WTC11 (cell line): ENCODE results near the gene BAG2. TPM values are rescaled to one million over a fixed set of nuclear protein-coding genes. Genes with fewer than 3 reads are reported as not detected.

Experiments used
- ATAC-seq: fragments of 200-7000 bp; cut with Tn5 transposase; 2 replicates; pipeline ENCODE4 v1.10.0; 2021; ENCODE audit warnings: mild to moderate bottlenecking, moderate library complexity
- CTCF ChIA-PET: fragments of 300-600 bp; sonication (Branson Sonifier 250); formaldehyde crosslinking; loops from one replicate; lab custom pipeline; 2021; ENCODE audit warnings: antibody characterized with exemption; lab: Charles Lee
- POLR2A ChIA-PET: fragments of 350-600 bp; sonication (Branson Sonifier 250); formaldehyde crosslinking; loops from one replicate; lab custom pipeline; 2021; ENCODE audit warnings: antibody characterized with exemption; lab: Charles Lee
- DNase-seq: peaks from one replicate; pipeline ENCODE4 v3.0.0; 2021; ENCODE audit warnings: low spot score
- H3K27ac Mint-ChIP-seq: 2 replicates; pipeline ENCODE4 v1.8.0; 2021; ENCODE audit warnings: mixed read lengths
- H3K27me3 Mint-ChIP-seq: 2 replicates; pipeline ENCODE4 v1.8.0; 2021; ENCODE audit warnings: low read depth, mild to moderate bottlenecking, moderate library complexity, mixed read lengths
- H3K36me3 Mint-ChIP-seq: 2 replicates; pipeline ENCODE4 v1.8.0; 2021; ENCODE audit warnings: mixed read lengths
- H3K4me1 Mint-ChIP-seq: 2 replicates; pipeline ENCODE4 v1.8.0; 2022; ENCODE audit warnings: mixed read lengths
- H3K4me3 Mint-ChIP-seq: 2 replicates; pipeline ENCODE4 v1.8.0; 2021; ENCODE audit warnings: mild to moderate bottlenecking, moderate library complexity, mixed read lengths
- H3K9me3 Mint-ChIP-seq: 2 replicates; pipeline ENCODE4 v1.8.0; 2021; ENCODE audit warnings: mixed read lengths
- AFF4 ChIP-seq: sonication (generic); formaldehyde crosslinking; IDR thresholded peaks from 2 replicates; pipeline ENCODE4 v1.8.1; 2023; ENCODE audit warnings: mild to moderate bottlenecking, missing genetic modification reagents, borderline replicate concordance
- ELF4 ChIP-seq: sonication (generic); formaldehyde crosslinking; IDR thresholded peaks from 2 replicates; pipeline ENCODE4 v1.8.1; 2022; ENCODE audit warnings: low read depth, mild to moderate bottlenecking, moderate library complexity, missing genetic modification reagents
- EMX1 ChIP-seq: fragments of 250-450 bp; sonication (Bioruptor Pico); IDR thresholded peaks from 2 replicates; pipeline ENCODE4 v1.8.0; 2021; ENCODE audit warnings: mild to moderate bottlenecking
- ETV6 ChIP-seq: sonication (generic); formaldehyde crosslinking; IDR thresholded peaks from 2 replicates; pipeline ENCODE4 v1.8.1; 2022; ENCODE audit warnings: mild to moderate bottlenecking, missing genetic modification reagents
- FOXP1 ChIP-seq: sonication (generic); formaldehyde crosslinking; IDR thresholded peaks from 2 replicates; pipeline ENCODE4 v1.8.0; 2022; ENCODE audit warnings: missing genetic modification reagents, mild to moderate bottlenecking, moderate library complexity, borderline replicate concordance
- MXD4 ChIP-seq: fragments of 250-450 bp; sonication (Bioruptor Pico); IDR thresholded peaks from 2 replicates; pipeline ENCODE4 v1.8.0; 2021; ENCODE audit warnings: mild to moderate bottlenecking, moderate library complexity, borderline replicate concordance
- NR3C1 ChIP-seq: sonication (generic); formaldehyde crosslinking; conservative IDR thresholded peaks from 2 replicates; pipeline ENCODE4 v1.8.1; 2023; ENCODE audit warnings: low read depth, mild to moderate bottlenecking, missing genetic modification reagents
- OVOL2 ChIP-seq: fragments of 250-450 bp; sonication (Bioruptor Pico); IDR thresholded peaks from 2 replicates; pipeline ENCODE4 v1.9.0; 2021; ENCODE audit warnings: mild to moderate bottlenecking, borderline replicate concordance
- PRRX2 ChIP-seq: fragments of 250-450 bp; sonication (Bioruptor Pico); IDR thresholded peaks from 2 replicates; pipeline ENCODE4 v1.8.0; 2021; ENCODE audit warnings: mild to moderate bottlenecking
- SOX15 ChIP-seq: fragments of 250-450 bp; sonication (Bioruptor Pico); IDR thresholded peaks from 2 replicates; pipeline ENCODE4 v1.9.0; 2021; ENCODE audit warnings: mild to moderate bottlenecking
- TEAD4 ChIP-seq: sonication (generic); formaldehyde crosslinking; IDR thresholded peaks from 2 replicates; pipeline ENCODE4 v1.8.0; 2022; ENCODE audit warnings: mild to moderate bottlenecking, missing genetic modification reagents
- ZBTB43 ChIP-seq: sonication (generic); formaldehyde crosslinking; IDR thresholded peaks from 2 replicates; pipeline ENCODE4 v1.8.1; 2023; ENCODE audit warnings: mild to moderate bottlenecking, missing genetic modification reagents
- ZMAT4 ChIP-seq: fragments of 250-450 bp; sonication (Bioruptor Pico); IDR thresholded peaks from 2 replicates; pipeline ENCODE4 v1.9.0; 2021; ENCODE audit warnings: mild to moderate bottlenecking
- ZNF263 ChIP-seq: sonication (generic); formaldehyde crosslinking; IDR thresholded peaks from 2 replicates; pipeline ENCODE4 v1.8.1; 2022; ENCODE audit warnings: low read depth, mild to moderate bottlenecking, moderate library complexity, missing genetic modification reagents
- ZNF671 ChIP-seq: fragments of 250-450 bp; sonication (Bioruptor Pico); IDR thresholded peaks from 2 replicates; pipeline ENCODE4 v1.8.0; 2021; ENCODE audit warnings: mild to moderate bottlenecking
- total RNA-seq: library from RNA; stranded (reverse); gene quantifications from 3 replicates; pipeline ENCODE4 v1.2.3, GENCODE V29; 2021
- TF ChIP-seq, protein P1 (sequence below): sonication (generic); formaldehyde crosslinking; conservative IDR thresholded peaks from 2 replicates; pipeline ENCODE4 v1.8.1; 2022; ENCODE audit warnings: mild to moderate bottlenecking, missing genetic modification reagents
- TF ChIP-seq, protein P2 (sequence below): sonication (generic); formaldehyde crosslinking; IDR thresholded peaks from 2 replicates; pipeline ENCODE4 v1.8.0; 2022; ENCODE audit warnings: missing genetic modification reagents
- TF ChIP-seq, protein P3 (sequence below): sonication (generic); formaldehyde crosslinking; IDR thresholded peaks from 2 replicates; pipeline ENCODE4 v1.8.0; 2023; ENCODE audit warnings: missing genetic modification reagents
- TF ChIP-seq, protein P4 (sequence below): sonication (generic); formaldehyde crosslinking; IDR thresholded peaks from 2 replicates; pipeline ENCODE4 v1.8.1; 2022; ENCODE audit warnings: missing genetic modification reagents, borderline replicate concordance
- TF ChIP-seq, protein P5 (sequence below): sonication (generic); formaldehyde crosslinking; IDR thresholded peaks from 2 replicates; pipeline ENCODE4 v1.8.1; 2023; ENCODE audit warnings: mild to moderate bottlenecking, missing genetic modification reagents, moderate library complexity

Gene BAG2
- total RNA-seq, 1 experiment from 2014 or later, result 8.0 TPM

DNA sequence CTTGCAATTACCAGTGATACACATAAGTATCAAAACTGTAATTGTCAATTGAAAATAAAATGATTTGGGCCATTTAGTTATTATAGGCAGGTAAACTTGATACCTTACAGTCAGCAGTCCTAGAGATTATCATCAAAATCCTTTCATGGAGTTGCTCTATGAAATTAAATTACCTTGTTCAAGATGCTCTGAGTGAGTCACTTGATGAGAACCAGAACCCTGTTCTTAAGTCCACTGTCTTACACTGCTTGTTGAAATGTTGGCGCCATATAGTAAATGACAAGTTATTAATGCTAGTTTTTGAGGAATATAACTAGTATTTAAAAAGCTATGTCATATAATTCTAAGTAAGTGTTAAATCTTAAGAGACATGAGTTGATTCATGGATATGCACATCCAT, 37.2 kb upstream of the BAG2 start:
- no peak for DNase-seq
- ChIA-PET CTCF (interaction anchor here (1.4 kb wide), 1 partner anchor 207 kb away, joined by 4 read pairs; no protein-coding TSS in a partner anchor), POLR2A (no interaction called here)
- Mint-ChIP-seq H3K27ac (no peak overlapping the region), H3K27me3 (no peaks in the 10 kb centered on the region), H3K4me3 (no peak overlapping the region), H3K9me3 (no peaks in the 10 kb centered on the region), H3K36me3 (peaks cover 19% of the 10 kb centered on the region; the same call in 1 of the 2 replicates), H3K4me1 (no peaks in the 10 kb centered on the region)
- no peak for TF ChIP-seq ZBTB43 (CRISPR knock-in tag)
- TF ChIP-seq ELF4 (CRISPR knock-in tag), result no peak
- TF ChIP-seq ETV6 (CRISPR knock-in tag), result no peak
- no peak for TF ChIP-seq EMX1
- TF ChIP-seq, protein P1, sequence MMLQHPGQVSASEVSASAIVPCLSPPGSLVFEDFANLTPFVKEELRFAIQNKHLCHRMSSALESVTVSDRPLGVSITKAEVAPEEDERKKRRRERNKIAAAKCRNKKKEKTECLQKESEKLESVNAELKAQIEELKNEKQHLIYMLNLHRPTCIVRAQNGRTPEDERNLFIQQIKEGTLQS (CRISPR knock-in tag), result no peak
- no peak for TF ChIP-seq MXD4
- TF ChIP-seq ZMAT4 (CRISPR knock-in tag), result no peak
- no peak for TF ChIP-seq TEAD4 (CRISPR knock-in tag)
- no peak for TF ChIP-seq ZNF671 (CRISPR knock-in tag)
- TF ChIP-seq FOXP1 (CRISPR knock-in tag), result no peak
- TF ChIP-seq, protein P2, sequence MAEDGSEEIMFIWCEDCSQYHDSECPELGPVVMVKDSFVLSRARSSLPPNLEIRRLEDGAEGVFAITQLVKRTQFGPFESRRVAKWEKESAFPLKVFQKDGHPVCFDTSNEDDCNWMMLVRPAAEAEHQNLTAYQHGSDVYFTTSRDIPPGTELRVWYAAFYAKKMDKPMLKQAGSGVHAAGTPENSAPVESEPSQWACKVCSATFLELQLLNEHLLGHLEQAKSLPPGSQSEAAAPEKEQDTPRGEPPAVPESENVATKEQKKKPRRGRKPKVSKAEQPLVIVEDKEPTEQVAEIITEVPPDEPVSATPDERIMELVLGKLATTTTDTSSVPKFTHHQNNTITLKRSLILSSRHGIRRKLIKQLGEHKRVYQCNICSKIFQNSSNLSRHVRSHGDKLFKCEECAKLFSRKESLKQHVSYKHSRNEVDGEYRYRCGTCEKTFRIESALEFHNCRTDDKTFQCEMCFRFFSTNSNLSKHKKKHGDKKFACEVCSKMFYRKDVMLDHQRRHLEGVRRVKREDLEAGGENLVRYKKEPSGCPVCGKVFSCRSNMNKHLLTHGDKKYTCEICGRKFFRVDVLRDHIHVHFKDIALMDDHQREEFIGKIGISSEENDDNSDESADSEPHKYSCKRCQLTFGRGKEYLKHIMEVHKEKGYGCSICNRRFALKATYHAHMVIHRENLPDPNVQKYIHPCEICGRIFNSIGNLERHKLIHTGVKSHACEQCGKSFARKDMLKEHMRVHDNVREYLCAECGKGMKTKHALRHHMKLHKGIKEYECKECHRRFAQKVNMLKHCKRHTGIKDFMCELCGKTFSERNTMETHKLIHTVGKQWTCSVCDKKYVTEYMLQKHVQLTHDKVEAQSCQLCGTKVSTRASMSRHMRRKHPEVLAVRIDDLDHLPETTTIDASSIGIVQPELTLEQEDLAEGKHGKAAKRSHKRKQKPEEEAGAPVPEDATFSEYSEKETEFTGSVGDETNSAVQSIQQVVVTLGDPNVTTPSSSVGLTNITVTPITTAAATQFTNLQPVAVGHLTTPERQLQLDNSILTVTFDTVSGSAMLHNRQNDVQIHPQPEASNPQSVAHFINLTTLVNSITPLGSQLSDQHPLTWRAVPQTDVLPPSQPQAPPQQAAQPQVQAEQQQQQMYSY (CRISPR knock-in tag), result no peak
- ATAC-seq, result no peak

DNA sequence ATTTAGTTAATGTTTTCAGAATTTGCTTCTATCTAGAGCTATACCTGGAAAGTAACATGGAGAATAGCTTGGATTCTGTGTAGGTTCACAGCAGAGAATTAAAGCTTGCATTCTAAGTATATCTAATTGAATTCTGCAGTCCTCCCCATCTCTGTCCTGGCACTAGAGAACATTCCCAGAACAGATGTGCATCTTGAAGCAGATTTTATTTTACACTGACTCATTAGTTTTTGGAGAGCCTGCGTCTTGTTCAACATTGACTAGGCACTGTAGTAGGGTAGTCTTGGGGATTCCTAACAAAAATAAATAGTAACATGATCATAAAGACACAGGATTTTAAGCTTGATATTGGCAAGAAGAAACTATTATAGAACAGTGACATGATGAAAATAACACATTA, 36.2 kb upstream of the BAG2 start:
- POLR2A ChIA-PET, result no interaction called here
- CTCF ChIA-PET, result no interaction called here
- Mint-ChIP-seq H3K36me3 (peaks cover 19% of the 10 kb centered on the region; the same call in 1 of the 2 replicates), H3K9me3 (no peaks in the 10 kb centered on the region), H3K27ac (no peak overlapping the region), H3K27me3 (no peaks in the 10 kb centered on the region), H3K4me3 (no peak overlapping the region), H3K4me1 (no peaks in the 10 kb centered on the region)
- DNase-seq (no peak), ATAC-seq (no peak)
- TF ChIP-seq, protein P3, sequence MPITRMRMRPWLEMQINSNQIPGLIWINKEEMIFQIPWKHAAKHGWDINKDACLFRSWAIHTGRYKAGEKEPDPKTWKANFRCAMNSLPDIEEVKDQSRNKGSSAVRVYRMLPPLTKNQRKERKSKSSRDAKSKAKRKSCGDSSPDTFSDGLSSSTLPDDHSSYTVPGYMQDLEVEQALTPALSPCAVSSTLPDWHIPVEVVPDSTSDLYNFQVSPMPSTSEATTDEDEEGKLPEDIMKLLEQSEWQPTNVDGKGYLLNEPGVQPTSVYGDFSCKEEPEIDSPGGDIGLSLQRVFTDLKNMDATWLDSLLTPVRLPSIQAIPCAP (CRISPR knock-in tag), result no peak
- TF ChIP-seq, protein P4, sequence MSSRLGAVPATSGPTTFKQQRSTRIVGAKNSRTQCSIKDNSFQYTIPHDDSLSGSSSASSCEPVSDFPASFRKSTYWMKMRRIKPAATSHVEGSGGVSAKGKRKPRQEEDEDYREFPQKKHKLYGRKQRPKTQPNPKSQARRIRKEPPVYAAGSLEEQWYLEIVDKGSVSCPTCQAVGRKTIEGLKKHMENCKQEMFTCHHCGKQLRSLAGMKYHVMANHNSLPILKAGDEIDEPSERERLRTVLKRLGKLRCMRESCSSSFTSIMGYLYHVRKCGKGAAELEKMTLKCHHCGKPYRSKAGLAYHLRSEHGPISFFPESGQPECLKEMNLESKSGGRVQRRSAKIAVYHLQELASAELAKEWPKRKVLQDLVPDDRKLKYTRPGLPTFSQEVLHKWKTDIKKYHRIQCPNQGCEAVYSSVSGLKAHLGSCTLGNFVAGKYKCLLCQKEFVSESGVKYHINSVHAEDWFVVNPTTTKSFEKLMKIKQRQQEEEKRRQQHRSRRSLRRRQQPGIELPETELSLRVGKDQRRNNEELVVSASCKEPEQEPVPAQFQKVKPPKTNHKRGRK (CRISPR knock-in tag), result no peak
- TF ChIP-seq PRRX2 (CRISPR knock-in tag) (no peak), NR3C1 (no peak), OVOL2 (no peak), AFF4 (CRISPR knock-in tag) (no peak), ZNF263 (CRISPR knock-in tag) (no peak), SOX15 (no peak)
- TF ChIP-seq, protein P5, sequence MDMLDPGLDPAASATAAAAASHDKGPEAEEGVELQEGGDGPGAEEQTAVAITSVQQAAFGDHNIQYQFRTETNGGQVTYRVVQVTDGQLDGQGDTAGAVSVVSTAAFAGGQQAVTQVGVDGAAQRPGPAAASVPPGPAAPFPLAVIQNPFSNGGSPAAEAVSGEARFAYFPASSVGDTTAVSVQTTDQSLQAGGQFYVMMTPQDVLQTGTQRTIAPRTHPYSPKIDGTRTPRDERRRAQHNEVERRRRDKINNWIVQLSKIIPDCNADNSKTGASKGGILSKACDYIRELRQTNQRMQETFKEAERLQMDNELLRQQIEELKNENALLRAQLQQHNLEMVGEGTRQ (CRISPR knock-in tag), result no peak
